Caco-2 (cell line): ENCODE data around the gene DIAPH2. TPM values are rescaled to one million over a fixed set of nuclear protein-coding genes. Genes with fewer than 3 reads are reported as not detected.

Experiments used
- BruUV-seq: library from RNA; stranded (reverse); fragments of 400-500 nt; replicated peaks from 2 replicates; lab custom pipeline; 2021; lab: Mats Ljungman, UMichigan
- CTCF ChIA-PET: fragments of 300-600 bp; sonication (Branson Sonifier 250); formaldehyde crosslinking; loops from one replicate; lab custom pipeline; 2022; ENCODE audit warnings: antibody characterized with exemption; lab: Charles Lee
- POLR2A ChIA-PET: fragments of 300-600 bp; sonication (Branson Sonifier 250); formaldehyde crosslinking; loops from one replicate; lab custom pipeline; 2022; ENCODE audit warnings: antibody characterized with exemption; lab: Charles Lee
- DNase-seq, 2 experiments: peaks; one replicate each; pipeline versions ENCODE4 v3.0.0 to v3.0.0-alpha.2; 2020 to 2022
- H3K27me3 ChIP-seq: replicated peaks from 2 replicates; pipeline ENCODE4 v1.6.0; 2011; ENCODE audit warnings: low read length; ENCODE audit not compliant: control insufficient read depth, insufficient read depth
- H3K36me3 ChIP-seq: 2 replicates; pipeline ENCODE4 v1.5.1; 2011; ENCODE audit warnings: low read length; ENCODE audit not compliant: control insufficient read depth, insufficient read depth
- H3K4me1 ChIP-seq: fragments of 250-450 bp; sonication (Bioruptor Pico); 2 replicates; pipeline ENCODE4 v1.5.1; 2020; ENCODE audit warnings: mild to moderate bottlenecking
- H3K4me3 ChIP-seq: 2 replicates; pipeline ENCODE4 v1.5.1; 2011; ENCODE audit warnings: low read depth, mild to moderate bottlenecking, control low read depth, low read length
- H3K9me3 ChIP-seq: fragments of 250-450 bp; sonication (Bioruptor Pico); 2 replicates; pipeline ENCODE4 v1.5.1; 2020; ENCODE audit warnings: mild to moderate bottlenecking, moderate library complexity
- H3K27ac Mint-ChIP-seq: one replicate; pipeline ENCODE4 v1.8.0; 2022; ENCODE audit warnings: mixed read lengths; ENCODE audit not compliant: unreplicated experiment
- H3K27me3 Mint-ChIP-seq: one replicate; pipeline ENCODE4 v1.8.0; 2022; ENCODE audit warnings: mixed read lengths; ENCODE audit not compliant: insufficient read depth, unreplicated experiment
- H3K36me3 Mint-ChIP-seq: one replicate; pipeline ENCODE4 v1.8.0; 2022; ENCODE audit warnings: mild to moderate bottlenecking, mixed read lengths; ENCODE audit not compliant: insufficient read depth, unreplicated experiment
- H3K4me1 Mint-ChIP-seq: one replicate; pipeline ENCODE4 v1.8.0; 2022; ENCODE audit warnings: low read depth, mixed read lengths; ENCODE audit not compliant: unreplicated experiment
- H3K4me3 Mint-ChIP-seq: one replicate; pipeline ENCODE4 v1.8.0; 2022; ENCODE audit warnings: mild to moderate bottlenecking, moderate library complexity, mixed read lengths; ENCODE audit not compliant: unreplicated experiment
- H3K9me3 Mint-ChIP-seq: one replicate; pipeline ENCODE4 v1.8.0; 2022; ENCODE audit warnings: mixed read lengths; ENCODE audit not compliant: unreplicated experiment
- intact Hi-C: fragments of 100-400 bp; cut with micrococcal nuclease; formaldehyde crosslinking; loops from one replicate; pipeline ENCODE4 v1.10.0; 2022; ENCODE audit not compliant: unreplicated experiment
- total RNA-seq: library from RNA; stranded (reverse); gene quantifications from 2 replicates; pipeline ENCODE4 v1.2.3, GENCODE V29; 2022
- TF ChIP-seq, protein P1 (sequence below), 2 experiments: fragments of 200-600 bp in 1 of 2; IDR thresholded peaks; 1 replicate in 1 of 2; 2 replicates in 1 of 2; pipeline versions ENCODE4 v1.5.1 to v1.8.0; 2011 to 2022; ENCODE audit warnings: antibody characterized with exemption in 1 of 2, control low read depth in 1 of 2, inconsistent platforms in 1 of 2, low read depth in 1 of 2, low read length in 1 of 2, mild to moderate bottlenecking in 1 of 2, moderate library complexity in 1 of 2; ENCODE audit not compliant: insufficient read depth in 1 of 2, severe bottlenecking in 1 of 2, unreplicated experiment in 1 of 2

Gene DIAPH2
- total RNA-seq, 1 experiment from 2014 or later: 16.1 TPM

DNA sequence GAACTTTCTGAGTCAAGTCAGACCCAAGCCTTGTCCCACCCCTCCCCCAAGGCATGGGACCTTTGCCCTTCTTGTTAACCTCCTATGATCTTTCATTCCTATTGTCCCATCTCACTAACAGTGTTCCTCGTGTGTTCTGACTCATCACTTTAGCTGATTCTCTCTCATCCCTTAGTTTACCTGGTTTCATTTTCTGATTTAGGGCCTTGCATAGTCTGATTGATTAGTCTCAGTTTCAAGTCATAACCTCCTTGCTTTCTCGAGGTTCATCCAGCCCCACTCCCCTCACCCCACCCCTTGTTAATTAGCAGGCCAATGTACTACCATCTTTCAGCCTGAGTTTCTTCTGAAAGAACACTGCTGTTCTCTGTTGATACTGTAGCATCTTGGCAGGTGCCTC is 716.5 kb downstream of the DIAPH2 start:
- Histone ChIP-seq H3K27me3 (no peaks in the 10 kb centered on the region), H3K9me3 (no peaks in the 10 kb centered on the region), H3K4me3 (no peak overlapping the region), H3K36me3 (no peaks in the 10 kb centered on the region), H3K4me1 (no peaks in the 10 kb centered on the region; the same call in 1 of the 2 replicates)
- CTCF ChIA-PET: interaction anchor here (0.7 kb wide), 1 partner anchor 365 kb away, joined by 4 read pairs; no protein-coding TSS in a partner anchor
- TF ChIP-seq, protein P1, sequence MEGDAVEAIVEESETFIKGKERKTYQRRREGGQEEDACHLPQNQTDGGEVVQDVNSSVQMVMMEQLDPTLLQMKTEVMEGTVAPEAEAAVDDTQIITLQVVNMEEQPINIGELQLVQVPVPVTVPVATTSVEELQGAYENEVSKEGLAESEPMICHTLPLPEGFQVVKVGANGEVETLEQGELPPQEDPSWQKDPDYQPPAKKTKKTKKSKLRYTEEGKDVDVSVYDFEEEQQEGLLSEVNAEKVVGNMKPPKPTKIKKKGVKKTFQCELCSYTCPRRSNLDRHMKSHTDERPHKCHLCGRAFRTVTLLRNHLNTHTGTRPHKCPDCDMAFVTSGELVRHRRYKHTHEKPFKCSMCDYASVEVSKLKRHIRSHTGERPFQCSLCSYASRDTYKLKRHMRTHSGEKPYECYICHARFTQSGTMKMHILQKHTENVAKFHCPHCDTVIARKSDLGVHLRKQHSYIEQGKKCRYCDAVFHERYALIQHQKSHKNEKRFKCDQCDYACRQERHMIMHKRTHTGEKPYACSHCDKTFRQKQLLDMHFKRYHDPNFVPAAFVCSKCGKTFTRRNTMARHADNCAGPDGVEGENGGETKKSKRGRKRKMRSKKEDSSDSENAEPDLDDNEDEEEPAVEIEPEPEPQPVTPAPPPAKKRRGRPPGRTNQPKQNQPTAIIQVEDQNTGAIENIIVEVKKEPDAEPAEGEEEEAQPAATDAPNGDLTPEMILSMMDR (IDR thresholded peaks at IDR 0.05; ENCODE audit: insufficient read depth in 1 of 2, low read depth in 1 of 2, low read length in 1 of 2, severe bottlenecking in 1 of 2, unreplicated experiment in 1 of 2): no peak
- POLR2A ChIA-PET: no interaction called here
- H3K36me3 Mint-ChIP-seq: no peaks in the 10 kb centered on the region
- H3K27ac Mint-ChIP-seq: no peak overlapping the region
- H3K27me3 Mint-ChIP-seq: no peaks in the 10 kb centered on the region
- H3K9me3 Mint-ChIP-seq: no peaks in the 10 kb centered on the region
- intact Hi-C loops: no loop called here
- DNase-seq: peak; percentile 3 to 28
- BruUV-seq: no TSS peak
- H3K4me1 Mint-ChIP-seq: peaks cover 9% of the 10 kb centered on the region
- no peak overlapping the region for H3K4me3 Mint-ChIP-seq

- no peaks in the 10 kb centered on the region for H3K36me3 Mint-ChIP-seq
- H3K27ac Mint-ChIP-seq: no peak overlapping the region
- H3K4me1 ChIP-seq: no peaks in the 10 kb centered on the region; the same call in 1 of the 2 replicates
- H3K9me3 Mint-ChIP-seq: no peaks in the 10 kb centered on the region
- no peak for DNase-seq
- CTCF ChIA-PET: no interaction called here
- POLR2A ChIA-PET: no interaction called here
- H3K4me1 Mint-ChIP-seq: peaks cover 9% of the 10 kb centered on the region
- intact Hi-C loops: no loop called here
- H3K27me3 Mint-ChIP-seq: no peaks in the 10 kb centered on the region
- H3K36me3 ChIP-seq: no peaks in the 10 kb centered on the region
- H3K27me3 ChIP-seq: no peaks in the 10 kb centered on the region
- H3K9me3 ChIP-seq: no peaks in the 10 kb centered on the region
- H3K4me3 ChIP-seq: no peak overlapping the region
- H3K4me3 Mint-ChIP-seq: no peak overlapping the region
- TF ChIP-seq, protein P1 (IDR thresholded peaks at IDR 0.05; ENCODE audit: insufficient read depth in 1 of 2, low read depth in 1 of 2, low read length in 1 of 2, severe bottlenecking in 1 of 2, unreplicated experiment in 1 of 2): no peak
- BruUV-seq: no TSS peak
Measured at GRCh38 chrX:97401586-97402136, 717.0 kb downstream of the DIAPH2 start.

DNA sequence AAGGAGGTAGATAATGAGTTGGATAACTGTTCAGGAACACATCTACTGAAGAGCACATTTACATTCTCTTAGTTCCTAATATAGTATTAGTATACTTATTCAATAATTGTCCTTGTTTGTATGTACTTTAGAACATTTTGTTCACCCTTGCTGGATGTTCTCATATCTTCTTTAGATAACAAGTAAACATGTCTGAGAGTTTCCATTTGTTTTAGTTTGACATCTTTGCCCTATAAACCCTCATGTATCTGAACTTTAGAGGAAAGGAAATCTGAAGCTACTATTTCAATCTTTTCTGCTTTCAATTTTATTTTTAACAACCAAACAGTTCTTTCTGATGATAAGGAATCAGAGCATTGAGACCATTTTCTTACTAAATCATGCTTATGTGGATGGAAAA is 717.7 kb downstream of the DIAPH2 start:
- no peak overlapping the region for H3K4me3 Mint-ChIP-seq
- Histone ChIP-seq H3K4me3 (no peak overlapping the region), H3K27me3 (no peaks in the 10 kb centered on the region), H3K4me1 (no peaks in the 10 kb centered on the region; the same call in 1 of the 2 replicates), H3K9me3 (no peaks in the 10 kb centered on the region), H3K36me3 (no peaks in the 10 kb centered on the region)
- no peaks in the 10 kb centered on the region for H3K9me3 Mint-ChIP-seq
- H3K4me1 Mint-ChIP-seq: peaks cover 9% of the 10 kb centered on the region
- no TSS peak for BruUV-seq
- no peak for DNase-seq
- ChIA-PET CTCF (no interaction called here), POLR2A (no interaction called here)
- no peak overlapping the region for H3K27ac Mint-ChIP-seq
- intact Hi-C loops: no loop called here
- H3K27me3 Mint-ChIP-seq: no peaks in the 10 kb centered on the region
- TF ChIP-seq, protein P1 (IDR thresholded peaks at IDR 0.05; ENCODE audit: insufficient read depth in 1 of 2, low read depth in 1 of 2, low read length in 1 of 2, severe bottlenecking in 1 of 2, unreplicated experiment in 1 of 2): no peak
- no peaks in the 10 kb centered on the region for H3K36me3 Mint-ChIP-seq
